ENCODE measurements around the gene RNASEH2C. TPM values are rescaled to one million over a fixed set of nuclear protein-coding genes. Genes with fewer than 3 reads are reported as not detected.

Gene RNASEH2C
- total RNA-seq, 2 donors from 2014 or later, result 41.6 to 47.9 TPM

DNA sequence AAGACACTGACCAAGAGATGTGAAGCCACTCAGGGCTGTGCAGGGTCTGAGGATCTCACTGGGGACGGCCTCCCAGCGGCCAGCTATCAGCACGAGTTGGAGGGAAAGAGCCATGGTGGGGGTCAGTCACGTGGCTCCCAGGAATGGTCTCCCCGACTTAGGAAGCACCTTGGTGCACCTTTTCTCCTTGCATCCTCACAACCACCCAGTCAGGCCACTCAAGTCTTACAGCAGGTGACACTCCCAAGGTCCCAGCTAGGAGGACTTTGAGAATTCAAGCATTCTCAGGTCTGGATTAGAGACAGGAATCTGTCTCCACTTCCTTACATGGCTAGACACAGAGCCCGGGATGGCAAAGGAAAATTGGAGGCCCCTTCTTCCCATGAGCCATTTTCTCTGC lies 2.7 kb downstream of the RNASEH2C start:
- TF ChIP-seq, protein P1, sequence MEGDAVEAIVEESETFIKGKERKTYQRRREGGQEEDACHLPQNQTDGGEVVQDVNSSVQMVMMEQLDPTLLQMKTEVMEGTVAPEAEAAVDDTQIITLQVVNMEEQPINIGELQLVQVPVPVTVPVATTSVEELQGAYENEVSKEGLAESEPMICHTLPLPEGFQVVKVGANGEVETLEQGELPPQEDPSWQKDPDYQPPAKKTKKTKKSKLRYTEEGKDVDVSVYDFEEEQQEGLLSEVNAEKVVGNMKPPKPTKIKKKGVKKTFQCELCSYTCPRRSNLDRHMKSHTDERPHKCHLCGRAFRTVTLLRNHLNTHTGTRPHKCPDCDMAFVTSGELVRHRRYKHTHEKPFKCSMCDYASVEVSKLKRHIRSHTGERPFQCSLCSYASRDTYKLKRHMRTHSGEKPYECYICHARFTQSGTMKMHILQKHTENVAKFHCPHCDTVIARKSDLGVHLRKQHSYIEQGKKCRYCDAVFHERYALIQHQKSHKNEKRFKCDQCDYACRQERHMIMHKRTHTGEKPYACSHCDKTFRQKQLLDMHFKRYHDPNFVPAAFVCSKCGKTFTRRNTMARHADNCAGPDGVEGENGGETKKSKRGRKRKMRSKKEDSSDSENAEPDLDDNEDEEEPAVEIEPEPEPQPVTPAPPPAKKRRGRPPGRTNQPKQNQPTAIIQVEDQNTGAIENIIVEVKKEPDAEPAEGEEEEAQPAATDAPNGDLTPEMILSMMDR (conservative IDR thresholded peaks at IDR 0.05), result no peak
- DNase-seq, result no peak

DNA sequence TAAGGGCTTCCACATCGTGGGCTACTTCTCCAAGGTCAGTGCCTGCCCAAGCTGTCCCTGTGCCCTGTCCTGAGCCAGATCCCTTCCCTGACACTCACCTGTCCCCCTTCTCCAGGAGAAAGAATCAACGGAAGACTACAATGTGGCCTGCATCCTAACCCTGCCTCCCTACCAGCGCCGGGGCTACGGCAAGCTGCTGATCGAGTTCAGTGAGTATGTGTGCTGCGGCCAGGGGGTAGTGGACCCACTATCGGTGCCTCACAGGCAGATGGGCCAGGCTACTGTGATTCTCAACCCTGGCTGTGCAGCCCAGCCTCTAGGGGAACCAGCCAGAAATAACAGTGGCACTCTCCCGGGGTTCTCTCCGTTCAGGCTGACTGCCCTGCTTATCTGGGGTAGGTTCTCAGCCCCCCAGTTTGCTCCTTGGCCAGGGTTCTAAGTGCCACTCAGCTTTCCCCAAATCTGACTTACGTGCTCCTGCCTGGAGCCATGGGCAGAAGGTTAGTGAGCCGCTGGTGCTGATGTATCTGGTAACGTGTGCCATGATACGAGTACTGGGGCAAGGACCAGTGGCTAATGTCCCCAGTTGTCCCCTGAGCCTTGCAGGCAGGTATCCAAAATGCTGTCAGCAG lies 3.7 kb downstream of the RNASEH2C start:
- no peaks in the 10 kb centered on the region for H3K4me1 ChIP-seq (ENCODE audit: control insufficient read depth, insufficient read depth, low read length)
- H3K4me3 Mint-ChIP-seq, result no peak overlapping the region
- no peak overlapping the region for H3K9ac ChIP-seq (ENCODE audit: extremely low read depth, low read length, poor library complexity, severe bottlenecking)
- no peaks in the 10 kb centered on the region for H3K9me3 Mint-ChIP-seq
- H3K27ac ChIP-seq (ENCODE audit: low read depth, low read length), result no peak overlapping the region
- TF ChIP-seq, protein P1 (conservative IDR thresholded peaks at IDR 0.05), result no peak
- peaks cover 60% of the 10 kb centered on the region for H3K36me3 ChIP-seq (ENCODE audit: control insufficient read depth, insufficient read depth, low read length)
- no peak for DNase-seq
- 94 to 97% methylated on average over 9 to 14 of the region's 14 CpGs for WGBS, 2 experiments (ENCODE audit: insufficient coverage in 1 of 2, insufficient read length in 1 of 2)
- H3K27ac Mint-ChIP-seq, result no peak overlapping the region
- H3K27me3 ChIP-seq (ENCODE audit: control insufficient read depth, insufficient read depth, low read length, poor library complexity, severe bottlenecking), result no peaks in the 10 kb centered on the region
- H3K9me3 ChIP-seq (ENCODE audit: control insufficient read depth, low read length), result no peaks in the 10 kb centered on the region
- H3K36me3 Mint-ChIP-seq (ENCODE audit: low read depth), result peaks cover 62% of the 10 kb centered on the region
- H3K4me1 Mint-ChIP-seq, result peaks cover 8% of the 10 kb centered on the region
- no peaks in the 10 kb centered on the region for H3K27me3 Mint-ChIP-seq (ENCODE audit: insufficient read depth)
- no peak overlapping the region for H3K4me3 ChIP-seq (ENCODE audit: low read length)

More for the DNA sequence above, 2.7 kb downstream of the RNASEH2C start:
- peaks cover under 1% of the 10 kb centered on the region for H3K27me3 ChIP-seq (ENCODE audit: control insufficient read depth, insufficient read depth, low read length, poor library complexity, severe bottlenecking)
- Mint-ChIP-seq H3K4me3 (no peak overlapping the region), H3K4me1 (peaks cover 8% of the 10 kb centered on the region), H3K36me3 (ENCODE audit: low read depth) (peaks cover 59% of the 10 kb centered on the region), H3K9me3 (no peaks in the 10 kb centered on the region), H3K27me3 (ENCODE audit: insufficient read depth) (no peaks in the 10 kb centered on the region), H3K27ac (no peak overlapping the region)
- 93% methylated on average over 6 of the region's 6 CpGs; no CpG with 5 or more reads in 1 of the 2 experiments for WGBS, 2 experiments (ENCODE audit: insufficient coverage in 1 of 2, insufficient read length in 1 of 2)
- no peaks in the 10 kb centered on the region for H3K9me3 ChIP-seq (ENCODE audit: control insufficient read depth, low read length)
- no peaks in the 10 kb centered on the region for H3K4me1 ChIP-seq (ENCODE audit: control insufficient read depth, insufficient read depth, low read length)
- no peak overlapping the region for H3K27ac ChIP-seq (ENCODE audit: low read depth, low read length)
- H3K9ac ChIP-seq (ENCODE audit: extremely low read depth, low read length, poor library complexity, severe bottlenecking), result no peak overlapping the region
- H3K36me3 ChIP-seq (ENCODE audit: control insufficient read depth, insufficient read depth, low read length), result peaks cover 59% of the 10 kb centered on the region
- H3K4me3 ChIP-seq (ENCODE audit: low read length), result no peak overlapping the region

- Histone ChIP-seq H3K9me3 (ENCODE audit: control insufficient read depth, low read length) (no peaks in the 10 kb centered on the region), H3K27ac (ENCODE audit: low read depth, low read length) (no peak overlapping the region), H3K4me3 (ENCODE audit: low read length) (no peak overlapping the region), H3K9ac (ENCODE audit: extremely low read depth, low read length, poor library complexity, severe bottlenecking) (no peak overlapping the region), H3K36me3 (ENCODE audit: control insufficient read depth, insufficient read depth, low read length) (peaks cover 60% of the 10 kb centered on the region), H3K27me3 (ENCODE audit: control insufficient read depth, insufficient read depth, low read length, poor library complexity, severe bottlenecking) (no peaks in the 10 kb centered on the region), H3K4me1 (ENCODE audit: control insufficient read depth, insufficient read depth, low read length) (no peaks in the 10 kb centered on the region)
- TF ChIP-seq, protein P1 (conservative IDR thresholded peaks at IDR 0.05), result no peak
- Mint-ChIP-seq H3K27ac (no peak overlapping the region), H3K4me3 (no peak overlapping the region), H3K27me3 (ENCODE audit: insufficient read depth) (no peaks in the 10 kb centered on the region), H3K9me3 (no peaks in the 10 kb centered on the region), H3K36me3 (ENCODE audit: low read depth) (peaks cover 62% of the 10 kb centered on the region), H3K4me1 (peaks cover 8% of the 10 kb centered on the region)
- DNase-seq, result no peak
- WGBS, 2 experiments (ENCODE audit: insufficient coverage in 1 of 2, insufficient read length in 1 of 2), result 82 to 96% methylated on average over 6 to 7 of the region's 7 CpGs
Measured at GRCh38 chr11:65716302-65716701, 4.3 kb downstream of the RNASEH2C start.
